DND-41 (cell line): Measurements from ENCODE around the gene CALN1.

Experiments
- CTCF ChIP-seq: IDR thresholded peaks from 2 replicates; pipeline ENCODE4 v1.5.1; 2012; ENCODE audit warnings: borderline replicate concordance, low read length, moderate library complexity, mild to moderate bottlenecking; ENCODE audit not compliant: poor library complexity, severe bottlenecking; ENCODE audit errors: extremely low read depth
- EZH2 ChIP-seq: IDR thresholded peaks from 3 replicates; pipeline ENCODE4 v1.6.1; 2012; ENCODE audit warnings: borderline replicate concordance, low read depth, mild to moderate bottlenecking, moderate library complexity, low read length, inconsistent platforms; ENCODE audit not compliant: severe bottlenecking

- TF ChIP-seq CTCF (no peak), EZH2 (no peak)
Measured at GRCh38 chr7:72249106-72249505, 163.0 kb downstream of the CALN1 start.
